Heart right ventricle (tissue), 16 donors: ENCODE measurements around the gene TPSD1. TPM values are rescaled to one million over a fixed set of nuclear protein-coding genes. Genes with fewer than 3 reads are reported as not detected.

Source experiments
- ATAC-seq, 8 donors: fragments of 200-7000 bp; cut with Tn5 transposase; one replicate each; pipeline ENCODE4 v1.9.1; 2020; ENCODE audit warnings: mild to moderate bottlenecking in 8 of 8, moderate library complexity in 8 of 8, moderate number of reproducible peaks in 1 of 8
- DNase-seq, 2 donors: peaks; one replicate each; pipeline ENCODE4 v3.0.0-alpha.2; 2020
- H3K27ac ChIP-seq, 10 donors: fragments of 200-600 bp; sonication (generic) in 2 of 10; one replicate each; pipeline versions ENCODE4 v1.5.0 to v1.8.0; 2020 to 2022; ENCODE audit warnings: mild to moderate bottlenecking in 3 of 10
- H3K27me3 ChIP-seq, 7 donors: fragments of 200-600 bp; one replicate each; pipeline ENCODE4 v1.8.0; 2021 to 2022; ENCODE audit warnings: mild to moderate bottlenecking in 2 of 7
- H3K36me3 ChIP-seq, 9 donors: fragments of 200-600 bp; sonication (generic) in 1 of 9; one replicate each; pipeline versions ENCODE4 v1.5.0 to v1.8.0; 2020 to 2022; ENCODE audit warnings: mild to moderate bottlenecking in 2 of 9
- H3K4me1 ChIP-seq, 9 donors: fragments of 200-600 bp; sonication (generic) in 1 of 9; one replicate each; pipeline versions ENCODE4 v1.5.0 to v1.8.0; 2020 to 2022; ENCODE audit warnings: mild to moderate bottlenecking in 4 of 9
- H3K4me3 ChIP-seq, 10 donors: fragments of 200-600 bp; sonication (generic) in 2 of 10; one replicate each; pipeline versions ENCODE4 v1.5.0 to v1.8.0; 2020 to 2022; ENCODE audit warnings: mild to moderate bottlenecking in 7 of 10, moderate library complexity in 2 of 10
- H3K9me3 ChIP-seq, 11 donors: fragments of 200-600 bp in 10 of 11; sonication (generic) in 2 of 11; one replicate each; pipeline versions ENCODE4 v1.5.0 to v1.8.0; 2013 to 2022; ENCODE audit warnings: mild to moderate bottlenecking in 2 of 11, control low read depth in 1 of 11, moderate library complexity in 1 of 11
- CTCF ChIP-seq, 9 donors: fragments of 200-600 bp; sonication (generic) in 2 of 9; IDR thresholded peaks; one replicate each; pipeline versions ENCODE4 v1.5.0 to v1.8.0; 2021 to 2022; ENCODE audit warnings: antibody characterized with exemption in 9 of 9, mild to moderate bottlenecking in 5 of 9, moderate library complexity in 1 of 9
- WGBS, 2 donors: extraction: QIAGEN DNeasy Blood & Tissue Kit; methylation state at CpG; one replicate each; pipeline ENCODE4 v1.1.7; 2013; ENCODE audit warnings: inconsistent platforms in 1 of 2; 5-methylcytosine and 5-hydroxymethylcytosine counted together
- intact Hi-C, 10 donors: fragments of 100-400 bp; cut with DNase I; formaldehyde crosslinking; loops; one replicate each; pipeline versions ENCODE4 v1.11.1 to v1.14.2; 2022
- polyA plus RNA-seq, 2 donors: library from polyadenylated mRNA; stranded (reverse); fragments of 200-250 nt; gene quantifications; one replicate each; pipeline ENCODE4 v1.2.3, GENCODE V29; 2013
- total RNA-seq, 10 donors: library from RNA; stranded (reverse); fragmentation: NEBNext Ultra II Directional in 3 of 10; extraction: Animal tissue kit (Norgen Biotek cat#: 25700) in 3 of 10; gene quantifications; one replicate each; pipeline versions ENCODE4 v1.2.1 to v1.2.4, GENCODE V29; 2021 to 2023
- donor health status: Arrhythmogenic right ventricular cardiomyopathy.
- donor health status: ischemic (EF 13 %, LVEDD 7.1; RV severe dilation, severe dysfunction).
- donor health status: healthy with polysubstance abuse.
- donor health status: DM: no; HTN: yes; CAD: no.
- donor health status: DM: no; HTN: no; CAD: no.
- donor health status: ischemic (EF 25% LVEDD 6.9; RV normal size, moderate dysfunction).
- donor health status: ischemic (EF 25% LVEDD 5.7; RV mildly dilated, moderate dysfunction).
- donor health status: healthy.
- donor health status: DM: yes; HTN: yes; CAD: no.
- donor health status: Ischemic cardiomyopathy.
- donor health status: ischemic (EF 35%, LVEDD 5.7; RV mildly dilated, moderate dysfunction).
- donor health status: nonischemic (EF 11% LVEDD 7.7; RV severe dilation, severe dysfunction).
- donor health status: DM: yes; HTN: yes; CAD: no.
- donor health status: PGD.
- donor health status: ischemic (EF 29% LVEDD 5.4; RV normal size, mild dysfunction).
- donor health status: nonischemic (EF 23%, LVEDD 6.1; RV moderate dilation, normal function).

The TPSD1 gene
- total and polyA plus RNA-seq, 12 donors = 0.12 to 0.51 (median 0.33) TPM; not detected in 7

GRCh38 chr16:1216296-1216619 lies 39.6 kb upstream of the TPSD1 start:
- H3K4me3 ChIP-seq = no peak overlapping the region
- DNase-seq (no peak), ATAC-seq (no peak)
- H3K36me3 ChIP-seq = no peaks in the 10 kb centered on the region
- no peaks in the 10 kb centered on the region for H3K4me1 ChIP-seq
- no peaks in the 10 kb centered on the region for H3K27me3 ChIP-seq
- WGBS, 2 donors = 84 to 88% methylated on average over 12 of the region's 12 CpGs
- intact Hi-C loops = no loop called here
- TF ChIP-seq CTCF (IDR thresholded peaks at IDR 0.05) = no peak
- H3K9me3 ChIP-seq = no peaks in the 10 kb centered on the region
- no peak overlapping the region for H3K27ac ChIP-seq

GRCh38 chr16:1216681-1217400 lies 39.0 kb upstream of the TPSD1 start:
- TF ChIP-seq CTCF (IDR thresholded peaks at IDR 0.05) = no peak
- no peak for ATAC-seq
- Histone ChIP-seq H3K27me3 (no peaks in the 10 kb centered on the region), H3K36me3 (no peaks in the 10 kb centered on the region), H3K4me1 (no peaks in the 10 kb centered on the region), H3K27ac (no peak overlapping the region), H3K9me3 (no peaks in the 10 kb centered on the region), H3K4me3 (no peak overlapping the region)
- WGBS, 2 donors = 88 to 90% methylated on average over 31 to 32 of the region's 32 CpGs
- DNase-seq = no peak
- intact Hi-C loops = no loop called here

GRCh38 chr16:1217526-1217925 lies 38.3 kb upstream of the TPSD1 start:
- no peaks in the 10 kb centered on the region for H3K36me3 ChIP-seq
- H3K27ac ChIP-seq = no peak overlapping the region
- no peak for ATAC-seq
- H3K9me3 ChIP-seq = no peaks in the 10 kb centered on the region
- 90% methylated on average over 24 of the region's 24 CpGs for WGBS, 2 donors
- intact Hi-C loops = no loop called here
- TF ChIP-seq CTCF (IDR thresholded peaks at IDR 0.05) = no peak
- no peaks in the 10 kb centered on the region for H3K4me1 ChIP-seq
- no peak overlapping the region for H3K4me3 ChIP-seq
- no peaks in the 10 kb centered on the region for H3K27me3 ChIP-seq
- no peak for DNase-seq

- H3K4me1 ChIP-seq = no peaks in the 10 kb centered on the region
- H3K27ac ChIP-seq = no peak overlapping the region
- DNase-seq (no peak), ATAC-seq (no peak)
- H3K36me3 ChIP-seq = no peaks in the 10 kb centered on the region
- intact Hi-C loops = no loop called here
- TF ChIP-seq CTCF (IDR thresholded peaks at IDR 0.05) = no peak
- H3K9me3 ChIP-seq = no peaks in the 10 kb centered on the region
- no peaks in the 10 kb centered on the region for H3K27me3 ChIP-seq
- no peak overlapping the region for H3K4me3 ChIP-seq
- WGBS, 2 donors = 87 to 89% methylated on average over 49 of the region's 49 CpGs
Observed at GRCh38 chr16:1218061-1218929, 37.6 kb upstream of the TPSD1 start.
